H1 (cell line): ENCODE data around the gene TRAPPC6A. TPM values are rescaled to one million over a fixed set of nuclear protein-coding genes. Genes with fewer than 3 reads are reported as not detected.

ENCODE experiments used
- CTCF ChIA-PET: fragments of 300-600 bp; sonication (Branson Sonifier 250); formaldehyde crosslinking; loops from one replicate; lab custom pipeline; 2021; ENCODE audit not compliant: partially characterized antibody; lab: Charles Lee
- POLR2A ChIA-PET: fragments of 300-600 bp; sonication (Branson Sonifier 250); formaldehyde crosslinking; loops from one replicate; lab custom pipeline; 2021; ENCODE audit warnings: inconsistent platforms; ENCODE audit not compliant: partially characterized antibody; lab: Charles Lee
- DNase-seq, 2 experiments: peaks; one replicate each; pipeline versions ENCODE4 v3.0.0 to v3.0.0-alpha.2; 2010 to 2022; ENCODE audit warnings: low spot score in 2 of 2, low read depth in 1 of 2, mixed read lengths in 1 of 2
- FAIRE-seq: peaks from 2 replicates; lab custom pipeline; 2011; peaks lifted over from hg19 to GRCh38; lab: Jason Lieb, UNC
- H2AFZ ChIP-seq: 2 replicates; pipeline ENCODE4 v1.8.1; 2012; ENCODE audit warnings: low read length, inconsistent platforms
- H2AK5ac ChIP-seq: 2 replicates; pipeline ENCODE4 v1.6.1; 2013; ENCODE audit warnings: low read depth, low read length
- H2BK120ac ChIP-seq: replicated peaks from 2 replicates; pipeline ENCODE3; 2013; ENCODE audit warnings: low read depth, low read length, inconsistent platforms
- H2BK12ac ChIP-seq: 2 replicates; pipeline ENCODE4 v1.6.1; 2013; ENCODE audit warnings: low read depth, low read length
- H2BK15ac ChIP-seq: 2 replicates; pipeline ENCODE4 v1.6.1; 2013; ENCODE audit warnings: low read length
- H2BK20ac ChIP-seq: 2 replicates; pipeline ENCODE4 v1.6.1; 2013; ENCODE audit warnings: low read length
- H2BK5ac ChIP-seq: 2 replicates; pipeline ENCODE4 v1.6.1; 2013; ENCODE audit warnings: low read depth, low read length
- H3K14ac ChIP-seq: 2 replicates; pipeline ENCODE4 v1.6.1; 2013; ENCODE audit warnings: inconsistent platforms; ENCODE audit not compliant: insufficient read length
- H3K18ac ChIP-seq: 2 replicates; pipeline ENCODE4 v1.6.1; 2013; ENCODE audit warnings: low read length; ENCODE audit errors: extremely low read depth
- H3K23ac ChIP-seq: 2 replicates; pipeline ENCODE4 v1.6.1; 2013; ENCODE audit warnings: inconsistent platforms; ENCODE audit not compliant: insufficient read length
- H3K23me2 ChIP-seq: 2 replicates; pipeline ENCODE4 v1.6.1; 2013; ENCODE audit warnings: low read depth, low read length
- H3K27ac ChIP-seq: 2 replicates; pipeline ENCODE4 v1.6.1; 2011; ENCODE audit warnings: low read depth, low read length, inconsistent platforms
- H3K27me3 ChIP-seq, 4 experiments: replicated peaks in 1 of 4; 1 replicate in 1 of 4; 2 replicates in 3 of 4; pipeline versions ENCODE4 v1.6.1 to v1.8.1; 2011 to 2013; ENCODE audit warnings: low read length in 3 of 4, mild to moderate bottlenecking in 3 of 4, inconsistent platforms in 2 of 4, mixed read lengths in 2 of 4, moderate library complexity in 1 of 4; ENCODE audit not compliant: control insufficient read depth in 3 of 4, insufficient read depth in 3 of 4; ENCODE audit errors: extremely low read depth in 1 of 4
- H3K36me3 ChIP-seq, 4 experiments: 2 replicates each; pipeline versions ENCODE4 v1.6.1 to v1.8.1; 2011 to 2013; ENCODE audit warnings: mild to moderate bottlenecking in 4 of 4, low read length in 3 of 4, moderate library complexity in 2 of 4, control low read depth in 1 of 4, inconsistent platforms in 1 of 4; ENCODE audit not compliant: insufficient read depth in 4 of 4, control insufficient read depth in 2 of 4
- H3K4ac ChIP-seq: replicated peaks from 2 replicates; pipeline ENCODE3; 2013; ENCODE audit warnings: low read length, low read depth, mixed read lengths, inconsistent platforms; ENCODE audit not compliant: insufficient read length
- H3K4me1 ChIP-seq, 4 experiments: replicated peaks in 1 of 4; 1 replicate in 1 of 4; 2 replicates in 3 of 4; pipeline versions ENCODE4 v1.6.1 to v1.8.1; 2011 to 2013; ENCODE audit warnings: low read length in 3 of 4, inconsistent platforms in 2 of 4, mixed read lengths in 1 of 4; ENCODE audit not compliant: insufficient read depth in 4 of 4, control insufficient read depth in 3 of 4
- H3K4me2 ChIP-seq, 2 experiments: 2 replicates each; pipeline versions ENCODE4 v1.6.1 to v1.8.1; 2011 to 2013; ENCODE audit warnings: low read depth in 2 of 2, low read length in 2 of 2, control low read depth in 1 of 2, inconsistent platforms in 1 of 2, mild to moderate bottlenecking in 1 of 2; ENCODE audit not compliant: insufficient read depth in 1 of 2
- H3K4me3 ChIP-seq, 4 experiments: fragments of 200-600, 300-600 bp in 1 of 4; sonication (generic), shearing (Covaris generic), sonication (Bioruptor Twin) in 1 of 4; 2 replicates each; pipeline versions ENCODE4 v1.5.1 to v1.8.1; 2011 to 2016; ENCODE audit warnings: low read length in 4 of 4, low read depth in 3 of 4, control low read depth in 2 of 4, inconsistent platforms in 2 of 4, mild to moderate bottlenecking in 2 of 4, mixed read lengths in 1 of 4, moderate library complexity in 1 of 4; ENCODE audit not compliant: insufficient read depth in 2 of 4; ENCODE audit errors: extremely low read depth in 1 of 4
- H3K56ac ChIP-seq: replicated peaks from 2 replicates; pipeline ENCODE3; 2013; ENCODE audit warnings: low read depth, mild to moderate bottlenecking, mixed read lengths, low read length, inconsistent platforms; ENCODE audit not compliant: insufficient read length
- H3K79me1 ChIP-seq: 2 replicates; pipeline ENCODE4 v1.6.1; 2013; ENCODE audit warnings: low read depth, low read length, control low read depth
- H3K79me2 ChIP-seq, 2 experiments: 2 replicates each; pipeline versions ENCODE4 v1.6.1 to v1.8.1; 2012 to 2013; ENCODE audit warnings: low read length in 2 of 2, mild to moderate bottlenecking in 2 of 2, inconsistent platforms in 1 of 2; ENCODE audit not compliant: insufficient read depth in 2 of 2, control insufficient read depth in 1 of 2
- H3K9ac ChIP-seq, 4 experiments: replicated peaks in 1 of 4; 1 replicate in 1 of 4; 2 replicates in 3 of 4; pipeline versions ENCODE4 v1.6.1 to v1.8.1; 2011 to 2013; ENCODE audit warnings: low read depth in 3 of 4, low read length in 3 of 4, control low read depth in 2 of 4, mild to moderate bottlenecking in 2 of 4, moderate library complexity in 2 of 4, inconsistent platforms in 1 of 4; ENCODE audit errors: extremely low read depth in 1 of 4
- H3K9me3 ChIP-seq, 2 experiments: 2 replicates each; pipeline versions ENCODE4 v1.6.1 to v1.8.1; 2012 to 2013; ENCODE audit warnings: mild to moderate bottlenecking in 2 of 2, moderate library complexity in 2 of 2, control low read depth in 1 of 2, inconsistent platforms in 1 of 2, low read depth in 1 of 2, low read length in 1 of 2, mixed read lengths in 1 of 2; ENCODE audit not compliant: insufficient read depth in 2 of 2
- H4K20me1 ChIP-seq, 2 experiments: replicated peaks in 1 of 2; 2 replicates each; pipeline versions ENCODE3 to v1.8.1; 2011 to 2013; ENCODE audit warnings: inconsistent platforms in 2 of 2, low read length in 2 of 2, mild to moderate bottlenecking in 1 of 2; ENCODE audit not compliant: insufficient read depth in 2 of 2, control insufficient read depth in 1 of 2
- H4K5ac ChIP-seq: 2 replicates; pipeline ENCODE4 v1.6.1; 2013; ENCODE audit warnings: low read length, low read depth, mixed read lengths, inconsistent platforms; ENCODE audit not compliant: insufficient read length
- H4K8ac ChIP-seq: 2 replicates; pipeline ENCODE4 v1.8.0; 2013; ENCODE audit warnings: mild to moderate bottlenecking, moderate library complexity, low read length, inconsistent platforms; ENCODE audit not compliant: insufficient read depth; ENCODE audit errors: extremely low read depth
- H4K91ac ChIP-seq: replicated peaks from 2 replicates; pipeline ENCODE3; 2013; ENCODE audit warnings: low read length, mixed read lengths, inconsistent platforms; ENCODE audit not compliant: insufficient read length
- ASH2L ChIP-seq: fragments of 200-600, 300-600 bp; sonication (generic); IDR thresholded peaks from one replicate; pipeline ENCODE4 v1.7.1; 2017; ENCODE audit warnings: low read length
- ATF2 ChIP-seq: IDR thresholded peaks from 2 replicates; pipeline ENCODE4 v1.6.1; 2012; ENCODE audit warnings: low read length, inconsistent platforms
- CTCF ChIP-seq, 3 experiments: IDR thresholded peaks; 1 replicate in 2 of 3; 2 replicates in 1 of 3; pipeline versions ENCODE4 v1.5.1 to v1.6.1; 2011; ENCODE audit warnings: low read length in 3 of 3, mild to moderate bottlenecking in 3 of 3, inconsistent platforms in 2 of 3, low read depth in 1 of 3, moderate library complexity in 1 of 3; ENCODE audit not compliant: insufficient read depth in 1 of 3; ENCODE audit errors: control extremely low read depth in 1 of 3
- GABPA ChIP-seq: IDR thresholded peaks from 2 replicates; pipeline ENCODE4 v1.6.1; 2011; ENCODE audit warnings: mild to moderate bottlenecking, low read length, moderate library complexity, borderline replicate concordance; ENCODE audit not compliant: insufficient read depth
- USF2 ChIP-seq: IDR thresholded peaks from 2 replicates; pipeline ENCODE4 v1.6.1; 2011; ENCODE audit warnings: low read length, improper control_type of control experiment
- WGBS, 2 experiments: shearing (Covaris generic) in 1 of 2; methylation state at CpG; one replicate each; pipeline versions ENCODE4 v1.1.6 to v1.1.7; 2013 to 2015; ENCODE audit warnings: low lambda C conversion rate in 2 of 2, mixed read lengths in 2 of 2, inconsistent platforms in 1 of 2, low coverage in 1 of 2, missing lambda C conversion rate in 1 of 2; ENCODE audit not compliant: insufficient replicate concordance in 2 of 2, insufficient coverage in 1 of 2, insufficient read length in 1 of 2; ENCODE audit errors: extremely low coverage in 1 of 2, missing lambda C conversion rate in 1 of 2; 5-methylcytosine and 5-hydroxymethylcytosine counted together
- polyA plus RNA-seq, 7 experiments: library from polyadenylated mRNA; depleted of rRNA in 3 of 7; stranded (reverse) in 5 of 7; unstranded in 2 of 7; fragments of >200 nt in 5 of 7; fragments of 200-250 nt in 2 of 7; gene quantifications; 1 replicate in 5 of 7; 2 replicates in 1 of 7; 4 replicates in 1 of 7; pipeline versions ENCODE4 v1.2.1 to v1.2.3, GENCODE V29; 2011 to 2013; ENCODE audit warnings: missing spikeins in 2 of 7, mixed read lengths in 2 of 7
- total RNA-seq: library from RNA; stranded (reverse); fragmentation: NEBNext Ultra II Directional; extraction: Animal tissue kit (Norgen Biotek cat#: 25700); gene quantifications from 2 replicates; pipeline ENCODE4 v1.2.1, GENCODE V29; 2021

The TRAPPC6A gene
- total and polyA plus RNA-seq, 2 of the 8 experiments (the other 6 are each of a cell fraction or from before 2014, with no cell fraction given), result 31.8 to 130 TPM

GRCh38 chr19:45151821-45152503, 26.1 kb downstream of the TRAPPC6A start:
- H3K27ac ChIP-seq, result no peak overlapping the region
- 0 out of 8 replicates have a peak, but pooled peaks cover 0 to 2% (median 0%) of the 10 kb centered on the region in 4 experiments for H3K36me3 ChIP-seq
- no peaks in the 10 kb centered on the region; the same call in 1 of the 2 replicates for H3K79me1 ChIP-seq
- no peak for DNase-seq
- H3K79me2 ChIP-seq, result no peaks in the 10 kb centered on the region
- H2AFZ ChIP-seq, result no peak overlapping the region
- no peak overlapping the region for H2AK5ac ChIP-seq
- peak overlapping the region; percentile 53 to 77 for H3K4me2 ChIP-seq
- H3K23ac ChIP-seq, result no peak overlapping the region
- H4K5ac ChIP-seq, result no peak overlapping the region
- no peak overlapping the region for H2BK15ac ChIP-seq
- FAIRE-seq, result no peak
- H3K27me3 ChIP-seq, result peaks cover 16 to 45% (median 37%) of the 10 kb centered on the region in 4 experiments
- ChIA-PET CTCF (interaction anchor here (0.6 to 5.5 kb wide), 17 partner anchors 8 to 333 kb away, joined by 3 to 32 read pairs (median 4); partner anchors contain the start of genes NKPD1 and PPP1R37), POLR2A (interaction anchor here (0.6 to 3.5 kb wide), 12 partner anchors 10 to 194 kb away, joined by 3 to 19 read pairs (median 4); partner anchors contain the start of genes NKPD1 and PPP1R37)
- peaks cover 0 to 8% of the 10 kb centered on the region in 2 experiments; a peak in 1 of 4 replicates for H3K9me3 ChIP-seq
- H3K9ac ChIP-seq, result no peak overlapping the region
- H4K20me1 ChIP-seq, result peaks cover 0 to 20% of the 10 kb centered on the region in 2 experiments
- H2BK12ac ChIP-seq, result no peak overlapping the region
- H3K4me3 ChIP-seq, result peak overlapping the region in 2 of 4 experiments; percentile 7 to 49; a peak in 2 of 8 replicates
- no peak overlapping the region for H2BK5ac ChIP-seq
- H4K91ac ChIP-seq, result no peak overlapping the region
- H3K4me1 ChIP-seq, result peaks cover 0 to 13% (median 3%) of the 10 kb centered on the region in 4 experiments; a peak in 6 of 7 replicates
- H4K8ac ChIP-seq, result peak overlapping the region; percentile 28; the same call in 1 of the 2 replicates
- no peak overlapping the region for H3K4ac ChIP-seq
- H3K14ac ChIP-seq, result no peak overlapping the region
- 55% methylated on average over 50 of the region's 64 CpGs; no CpG with 5 or more reads in 1 of the 2 experiments for WGBS, 2 experiments
- H2BK20ac ChIP-seq, result no peak overlapping the region
- peaks cover 9% of the 10 kb centered on the region; the same call in 1 of the 2 replicates for H3K23me2 ChIP-seq
- no peak overlapping the region for H3K18ac ChIP-seq
- no peak overlapping the region for H3K56ac ChIP-seq
- no peak overlapping the region for H2BK120ac ChIP-seq
- TF ChIP-seq CTCF (IDR thresholded peaks at IDR 0.05; ENCODE audit: control extremely low read depth in 1 of 3, insufficient read depth in 1 of 3, low read depth in 1 of 3, low read length in 3 of 3), result peak; percentile 29 to 51 (median 31)
- no peak for TF ChIP-seq USF2
- TF ChIP-seq ATF2, result no peak
- TF ChIP-seq GABPA, result no peak
- TF ChIP-seq ASH2L, result no peak
